NCI-H510A (cell line): ENCODE measurements around the gene ZNF700.
"Not testable (repeated sequence)": the region's sequence is repeated elsewhere in the genome, so short reads cannot be mapped to it uniquely, and the experiment has no call there.

Experiments used
- DNase-seq: peaks from one replicate; lab custom pipeline; 2025; lab: John Stamatoyannopoulos, UW

The ZNF700 gene

GRCh38 chr19:11924886-11925650 is at the start of gene ZNF700:
TSS of gene ZNF700 (plus strand) at chr19:11925107. CDS start at chr19:11925211, 104 bp downstream.
- DNase-seq, result peak; percentile 94

DNA sequence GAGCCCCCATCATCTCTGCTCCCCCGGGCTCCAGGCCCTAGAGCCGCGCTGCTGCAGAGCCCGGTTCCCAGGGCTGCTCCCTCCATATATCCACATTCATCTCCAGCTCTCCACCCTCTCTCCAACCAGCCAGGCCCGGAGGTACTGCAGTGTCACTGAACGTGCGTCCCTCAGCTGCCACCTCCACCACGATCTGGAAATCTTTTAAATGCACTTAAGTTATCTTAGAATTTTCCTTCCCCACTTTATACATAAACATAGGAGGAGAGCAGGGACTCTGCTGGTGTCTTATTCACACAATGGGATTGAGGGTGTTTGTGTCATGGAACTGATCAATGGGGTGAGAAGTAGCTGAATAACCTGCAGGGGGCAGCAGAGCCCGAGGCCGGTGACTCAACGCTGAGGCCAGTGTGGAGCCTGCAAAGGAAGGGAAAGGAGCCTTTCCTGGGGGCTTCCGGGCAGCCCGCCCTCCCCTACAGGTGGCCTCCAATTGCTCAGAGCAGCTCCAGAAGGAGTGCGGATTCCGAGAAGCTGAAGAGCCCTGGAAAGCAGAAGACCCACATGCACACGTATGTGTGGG is 45.1 kb upstream of the ZNF700 start:
- DNase-seq, result not testable (repeated sequence)

GRCh38 chr19:11880598-11880997 is 44.3 kb upstream of the ZNF700 start:
- DNase-seq, result no peak

- DNase-seq, result no peak
Measured at GRCh38 chr19:11881151-11881800, 43.6 kb upstream of the ZNF700 start.

DNA sequence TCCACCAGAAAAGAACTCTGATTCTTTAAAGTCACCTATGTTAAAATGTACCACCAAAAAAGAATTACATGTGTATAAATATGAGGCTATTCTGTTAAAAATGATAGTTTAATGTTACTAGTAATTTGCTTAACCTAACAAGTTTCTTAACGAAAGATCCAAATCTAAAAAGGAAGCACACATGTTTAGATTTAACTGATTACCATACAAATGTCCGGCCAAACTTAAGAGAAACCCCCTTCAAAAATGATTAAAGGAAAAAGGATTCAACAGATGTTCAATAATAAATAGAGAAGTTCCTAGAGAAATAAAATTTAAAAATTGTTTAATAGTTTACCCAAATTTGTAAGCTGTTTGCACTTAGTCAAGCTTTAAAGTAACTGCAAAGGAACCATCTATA is 42.3 kb upstream of the ZNF700 start:
- no peak for DNase-seq

GRCh38 chr19:11887234-11887610 is 37.7 kb upstream of the ZNF700 start:
- no peak for DNase-seq

GRCh38 chr19:11887611-11888531 is 37.0 kb upstream of the ZNF700 start, which contains the start of gene ZNF69:
TSS of gene ZNF69 (plus strand) at chr19:11887782. CDS start at chr19:11887924, 142 bp downstream.
- no peak for DNase-seq

GRCh38 chr19:11889901-11890300 is 35.0 kb upstream of the ZNF700 start:
- DNase-seq, result not testable (repeated sequence)

DNA sequence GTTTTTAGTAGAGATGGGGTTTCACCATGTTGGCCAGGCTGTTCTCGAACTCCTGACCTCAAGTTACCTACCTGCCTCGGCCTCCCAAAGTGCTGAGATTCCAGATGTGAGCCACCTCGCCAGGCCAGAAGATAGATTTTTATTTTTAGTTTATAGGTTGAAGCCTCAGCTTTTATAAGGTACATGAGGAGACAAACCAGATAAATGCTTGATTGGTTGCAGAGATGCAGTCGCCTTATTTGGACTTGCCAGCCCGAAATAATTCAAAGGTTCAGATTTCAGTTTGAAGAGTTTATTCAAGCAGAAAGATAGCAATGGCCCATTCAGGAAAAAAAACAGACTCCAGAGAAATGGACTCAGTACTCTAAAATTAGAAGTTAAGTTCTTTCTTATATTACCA is 34.3 kb upstream of the ZNF700 start:
- no peak for DNase-seq

DNA sequence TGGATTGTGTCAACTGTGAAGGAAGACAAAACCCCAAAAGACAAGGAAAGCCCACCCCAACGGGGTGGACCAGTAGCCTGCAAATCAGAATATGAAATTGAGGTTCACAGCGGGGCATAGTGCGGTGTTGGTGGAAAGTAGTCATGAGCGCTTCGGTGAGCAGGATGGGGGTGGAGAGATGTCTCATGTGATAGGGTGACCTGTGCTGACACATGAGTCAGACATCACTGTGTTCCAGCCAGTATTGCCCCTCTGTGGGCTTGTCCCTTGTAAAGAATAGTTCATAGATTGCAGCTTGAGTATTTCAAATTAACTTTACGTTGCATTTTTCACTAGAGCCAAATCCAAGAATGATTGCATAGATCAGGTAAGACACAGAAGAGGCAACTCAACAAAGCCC is 30.1 kb upstream of the ZNF700 start:
- DNase-seq, result no peak

GRCh38 chr19:11902228-11902627 is 22.7 kb upstream of the ZNF700 start:
- no peak for DNase-seq

GRCh38 chr19:11905928-11906327 is 19.0 kb upstream of the ZNF700 start:
- no peak for DNase-seq

GRCh38 chr19:11911937-11912336 is 13.0 kb upstream of the ZNF700 start:
- not testable (repeated sequence) for DNase-seq

DNA sequence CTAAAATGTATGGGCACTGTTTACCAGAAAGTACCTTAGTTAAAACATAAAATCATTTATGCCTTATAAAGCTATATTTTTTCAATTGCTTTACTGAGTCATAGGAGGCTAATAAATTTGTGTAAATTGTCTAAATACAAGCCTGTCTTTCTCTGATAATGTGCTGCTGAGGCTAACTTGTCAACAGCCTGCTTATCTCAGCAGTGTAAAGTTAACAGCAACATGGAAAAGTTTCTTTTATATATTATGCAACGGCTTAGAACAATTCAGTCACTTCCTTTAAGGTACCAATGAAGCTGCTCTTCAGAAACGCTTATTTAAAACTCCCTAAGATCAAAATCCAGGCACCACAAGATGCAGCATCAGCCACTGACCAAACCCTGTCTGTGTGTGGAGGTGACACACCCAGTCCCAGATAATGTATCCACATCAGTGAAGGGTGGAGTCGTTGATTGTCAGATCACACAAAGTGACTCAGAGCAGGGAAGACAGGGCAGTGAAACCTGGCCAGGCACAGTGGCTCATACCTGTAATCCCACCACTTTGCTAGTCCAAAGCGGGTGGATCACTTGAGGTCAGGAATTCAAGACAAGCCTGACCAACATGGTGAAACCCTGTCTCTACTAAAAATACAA is 10.4 kb upstream of the ZNF700 start:
- DNase-seq, result not testable (repeated sequence)

- no peak for DNase-seq
Measured at GRCh38 chr19:11921852-11922495, 2.9 kb upstream of the ZNF700 start.

DNA sequence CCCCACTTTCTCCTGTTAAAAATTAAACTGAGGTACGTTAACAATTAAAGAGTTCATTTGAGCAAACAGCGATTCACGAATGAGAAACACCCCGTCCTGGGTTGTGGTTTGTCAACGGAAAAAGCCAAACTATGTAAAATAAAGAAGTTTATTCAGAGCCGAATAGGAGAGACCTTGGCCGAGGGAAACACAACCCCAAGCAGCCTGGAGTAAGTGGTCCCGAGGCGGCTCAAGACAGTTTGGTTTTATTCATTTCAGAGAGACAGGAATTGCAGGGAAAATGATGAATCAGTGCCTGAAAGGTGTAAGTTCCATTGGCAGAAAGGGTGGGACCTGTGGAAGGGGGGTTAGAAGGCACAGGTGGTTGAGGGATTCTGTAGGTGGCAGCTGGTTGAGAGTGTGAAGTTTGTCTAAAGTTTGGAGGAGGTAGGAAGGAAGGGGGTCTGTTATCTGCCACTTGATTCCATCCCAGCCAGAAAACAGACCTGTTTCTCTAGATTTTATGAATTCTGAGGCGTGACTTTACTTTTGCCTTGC is 812 bp downstream of the ZNF700 start:
- DNase-seq, result not testable (repeated sequence)

DNA sequence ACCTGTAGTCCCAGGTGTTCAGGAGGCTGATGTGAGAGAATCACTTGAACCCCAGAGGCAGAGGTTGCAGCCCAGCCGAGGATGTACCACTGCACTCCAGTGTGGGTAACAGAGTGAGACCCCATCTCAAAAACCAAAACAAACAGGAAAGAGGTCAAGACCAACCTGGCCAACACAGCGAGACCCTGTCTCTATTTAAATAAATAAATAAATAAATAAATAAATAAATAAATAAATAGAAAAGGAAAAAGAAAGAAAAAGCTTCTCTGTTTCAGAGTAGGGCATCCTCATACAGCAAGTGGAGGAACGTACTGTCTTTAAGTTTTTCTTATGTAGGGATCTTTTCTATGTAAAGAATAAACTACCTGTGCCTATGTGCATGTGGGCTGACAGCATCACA is 2.3 kb downstream of the ZNF700 start:
- DNase-seq, result no peak

DNA sequence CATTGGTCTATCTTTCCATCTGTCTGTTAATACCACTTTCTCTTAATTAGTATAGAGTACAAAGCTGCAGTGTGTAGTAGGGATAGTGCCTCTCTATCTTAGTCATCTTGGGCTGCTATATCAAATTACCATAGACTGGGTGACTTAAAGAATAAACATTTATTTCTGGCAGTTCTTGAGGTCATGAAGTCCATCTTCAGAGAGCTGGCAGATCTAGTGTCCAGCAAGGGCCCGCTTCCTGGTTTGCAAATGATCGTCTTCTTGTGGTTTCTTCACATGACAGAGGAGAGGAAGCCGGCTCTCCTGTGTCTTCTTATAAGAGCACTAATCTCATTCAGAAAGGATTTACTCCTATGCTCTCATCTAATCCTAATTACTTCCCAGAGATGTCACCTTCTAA is 6.1 kb downstream of the ZNF700 start:
- no peak for DNase-seq

DNA sequence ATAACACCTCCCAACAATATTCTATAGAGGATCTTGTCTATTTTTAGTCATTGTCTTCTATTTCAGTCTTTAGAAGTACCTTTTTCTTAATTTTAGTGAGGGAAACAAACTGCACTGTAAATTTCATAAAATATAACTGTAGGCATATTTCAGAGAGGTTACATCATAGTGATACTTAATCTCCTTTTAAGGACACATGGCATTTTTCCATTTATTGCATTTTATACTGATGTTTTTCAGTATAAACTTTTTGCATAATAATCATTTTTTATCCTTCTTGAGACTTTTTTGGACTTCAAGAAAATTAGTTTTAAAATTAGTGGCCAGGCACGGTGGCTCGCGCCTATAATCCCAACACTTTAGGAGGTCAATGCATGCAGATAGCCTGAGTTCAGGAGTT is 6.6 kb downstream of the ZNF700 start:
- DNase-seq, result no peak

DNA sequence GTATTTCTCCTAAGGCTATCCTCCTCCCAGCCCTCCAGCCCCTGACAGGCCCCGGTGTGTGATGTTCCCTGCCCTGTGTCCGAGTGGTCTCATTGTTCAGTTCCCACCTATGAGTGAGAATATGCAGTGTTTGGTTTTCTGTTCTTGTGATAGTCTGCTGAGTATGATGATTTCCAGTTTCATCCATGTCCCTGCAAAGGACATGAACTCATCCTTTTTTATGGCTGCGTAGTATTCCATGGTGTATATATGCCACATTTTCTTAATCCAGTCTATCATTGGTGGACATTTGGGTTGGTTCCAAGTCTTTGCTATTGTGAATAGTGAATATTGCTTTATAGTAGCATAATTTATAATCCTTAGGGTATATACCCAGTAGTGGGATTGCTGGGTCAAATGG is 10.9 kb downstream of the ZNF700 start:
- DNase-seq, result not testable (repeated sequence)

GRCh38 chr19:11938383-11938782 is 13.5 kb downstream of the ZNF700 start:
- not testable (repeated sequence) for DNase-seq
